GM23338 (cell line): Measurements from ENCODE around the gene RAB44. TPM values are rescaled to one million over a fixed set of nuclear protein-coding genes. Genes with fewer than 3 reads are reported as not detected.

Experiments
- ATAC-seq: fragments of 200-7000 bp; cut with Tn5 transposase; 3 replicates; pipeline ENCODE4 v1.9.1; 2020
- DNase-seq: peaks from one replicate; pipeline ENCODE4 v3.0.0-alpha.2; 2015; ENCODE audit warnings: low spot score
- H2AFZ ChIP-seq: fragments of 200-600 bp; sonication (generic); 2 replicates; pipeline ENCODE4 v1.8.0; 2016; ENCODE audit warnings: antibody characterized with exemption, mild to moderate bottlenecking, moderate library complexity
- H3F3A ChIP-seq: fragments of 200-600 bp; sonication (generic); replicated peaks from 2 replicates; pipeline ENCODE4 v1.8.0; 2017; ENCODE audit warnings: antibody characterized with exemption, mixed run types, low read depth
- H3K27ac ChIP-seq: fragments of 200-600 bp; sonication (generic); 2 replicates; pipeline ENCODE4 v1.6.1; 2016; ENCODE audit warnings: low read depth
- H3K27me3 ChIP-seq: fragments of 200-600 bp; sonication (generic); 2 replicates; pipeline ENCODE4 v1.8.0; 2016; ENCODE audit warnings: mild to moderate bottlenecking, mixed run types, moderate library complexity; ENCODE audit not compliant: insufficient read depth
- H3K36me3 ChIP-seq: fragments of 200-600 bp; sonication (generic); 2 replicates; pipeline ENCODE4 v1.8.0; 2016; ENCODE audit warnings: mild to moderate bottlenecking; ENCODE audit not compliant: insufficient read depth
- H3K4me1 ChIP-seq: fragments of 200-600 bp; sonication (generic); 2 replicates; pipeline ENCODE4 v1.8.0; 2016; ENCODE audit warnings: mild to moderate bottlenecking, moderate library complexity; ENCODE audit not compliant: insufficient read depth
- H3K4me2 ChIP-seq: fragments of 200-600 bp; sonication (generic); 2 replicates; pipeline ENCODE4 v1.7.1; 2017; ENCODE audit warnings: mixed run types
- H3K4me3 ChIP-seq: fragments of 200-600 bp; sonication (generic); 2 replicates; pipeline ENCODE4 v1.6.1; 2016; ENCODE audit warnings: mixed run types
- H3K79me2 ChIP-seq: fragments of 200-600 bp; sonication (generic); replicated peaks from 2 replicates; pipeline ENCODE4 v1.8.0; 2017; ENCODE audit warnings: mild to moderate bottlenecking; ENCODE audit not compliant: insufficient read depth
- H3K9me2 ChIP-seq: fragments of 200-600 bp; sonication (generic); 2 replicates; pipeline ENCODE4 v1.8.0; 2017; ENCODE audit not compliant: insufficient read depth
- H4K20me1 ChIP-seq: fragments of 200-600 bp; sonication (generic); replicated peaks from 2 replicates; pipeline ENCODE4 v1.8.0; 2017; ENCODE audit warnings: mild to moderate bottlenecking; ENCODE audit not compliant: insufficient read depth
- H3K27ac Mint-ChIP-seq: 2 replicates; pipeline ENCODE4 v1.8.0; 2020; ENCODE audit warnings: inconsistent platforms, mild to moderate bottlenecking, moderate library complexity, mixed read lengths
- H3K27me3 Mint-ChIP-seq: 3 replicates; pipeline ENCODE4 v1.8.0; 2022; ENCODE audit warnings: low read depth, mild to moderate bottlenecking, moderate library complexity, mixed read lengths, inconsistent platforms; ENCODE audit not compliant: insufficient read depth, poor library complexity
- H3K36me3 Mint-ChIP-seq: 3 replicates; pipeline ENCODE4 v1.8.0; 2021; ENCODE audit warnings: low read depth, mild to moderate bottlenecking, inconsistent platforms, moderate library complexity, mixed read lengths
- H3K4me1 Mint-ChIP-seq: 3 replicates; pipeline ENCODE4 v1.8.0; 2020; ENCODE audit warnings: mild to moderate bottlenecking, inconsistent platforms, mixed read lengths
- H3K4me3 Mint-ChIP-seq: 3 replicates; pipeline ENCODE4 v1.8.0; 2021; ENCODE audit warnings: moderate library complexity, mild to moderate bottlenecking, inconsistent platforms, mixed read lengths
- H3K9me3 Mint-ChIP-seq: 3 replicates; pipeline ENCODE4 v1.8.0; 2020; ENCODE audit warnings: moderate library complexity, mild to moderate bottlenecking, inconsistent platforms, mixed read lengths
- CREB1 ChIP-seq: fragments of 250-450 bp; sonication (Bioruptor Pico); IDR thresholded peaks from 2 replicates; pipeline ENCODE4 v1.5.0; 2020; ENCODE audit warnings: low read depth, mild to moderate bottlenecking, moderate library complexity
- CTCF ChIP-seq, 2 experiments: fragments of 200-600 bp in 1 of 2; sonication (generic) in 1 of 2; conservative IDR thresholded peaks; 2 replicates each; pipeline versions ENCODE4 v1.5.1 to v1.6.1; 2016 to 2017; ENCODE audit warnings: antibody characterized with exemption in 2 of 2, low read depth in 2 of 2, mild to moderate bottlenecking in 2 of 2, moderate library complexity in 1 of 2
- ETS1 ChIP-seq: IDR thresholded peaks from 2 replicates; pipeline ENCODE4 v1.6.1; 2016; ENCODE audit warnings: antibody characterized with exemption
- EZH2 ChIP-seq: fragments of 200-600 bp; sonication (generic); IDR thresholded peaks from one replicate; pipeline ENCODE4 v1.8.0; 2017; ENCODE audit warnings: antibody characterized with exemption, mild to moderate bottlenecking, low read depth; ENCODE audit not compliant: unreplicated experiment
- EZH2phosphoT487 ChIP-seq: fragments of 200-600 bp; sonication (generic); IDR thresholded peaks from one replicate; pipeline ENCODE4 v1.8.1; 2018; ENCODE audit warnings: antibody characterized with exemption; ENCODE audit not compliant: unreplicated experiment
- JUNB ChIP-seq: IDR thresholded peaks from one replicate; pipeline ENCODE4 v1.6.1; 2016; ENCODE audit warnings: antibody characterized with exemption; ENCODE audit not compliant: unreplicated experiment
- POLR2AphosphoS5 ChIP-seq: IDR thresholded peaks from 2 replicates; pipeline ENCODE4 v1.6.1; 2016; ENCODE audit warnings: antibody characterized with exemption, low read depth
- STAT1 ChIP-seq: IDR thresholded peaks from one replicate; pipeline ENCODE4 v1.6.1; 2016; ENCODE audit warnings: antibody characterized with exemption; ENCODE audit not compliant: unreplicated experiment
- ZNF114 ChIP-seq: fragments of 250-450 bp; sonication (Bioruptor Pico); IDR thresholded peaks from 2 replicates; pipeline ENCODE4 v1.5.0; 2020; ENCODE audit warnings: mild to moderate bottlenecking, moderate library complexity
- ZNF462 ChIP-seq: fragments of 250-450 bp; sonication (Bioruptor Pico); IDR thresholded peaks from 2 replicates; pipeline ENCODE4 v1.5.0; 2020; ENCODE audit warnings: mild to moderate bottlenecking, moderate library complexity
- polyA plus RNA-seq: library from polyadenylated mRNA; unstranded; fragments of >200 nt; fragmentation: Nextera tagmentation; extraction: Ambion mirVana; gene quantifications from 2 replicates; pipeline ENCODE4 v1.2.1, GENCODE V29; 2016
- total RNA-seq: library from RNA; depleted of rRNA; stranded (reverse); fragments of >200 nt; shearing (Covaris generic); gene quantifications from 2 replicates; pipeline ENCODE4 v1.2.3, GENCODE V29; 2014

The RAB44 gene
- total and polyA plus RNA-seq, 2 experiments from 2014 or later: not detected

GRCh38 chr6:36745283-36745682 lies 47.7 kb downstream of the RAB44 start (continued):
- TF ChIP-seq POLR2AphosphoS5 (no peak), ETS1 (no peak)

- H3K27me3 Mint-ChIP-seq: peaks cover 18% of the 10 kb centered on the region
- H3K36me3 Mint-ChIP-seq: no peaks in the 10 kb centered on the region
- no peaks in the 10 kb centered on the region for H3K27me3 ChIP-seq
- peaks cover 11% of the 10 kb centered on the region; the same call in 2 of the 3 replicates for H3K9me3 Mint-ChIP-seq
- H3K36me3 ChIP-seq: no peaks in the 10 kb centered on the region
- H3K4me1 Mint-ChIP-seq: peaks cover 6% of the 10 kb centered on the region; the same call in 2 of the 3 replicates
- H2AFZ ChIP-seq: no peak overlapping the region
- DNase-seq (no peak), ATAC-seq (no peak)
- no peak overlapping the region for H3K27ac ChIP-seq
- H4K20me1 ChIP-seq: no peaks in the 10 kb centered on the region
- H3F3A ChIP-seq: no peaks in the 10 kb centered on the region
- H3K9me2 ChIP-seq: no peaks in the 10 kb centered on the region
- H3K4me3 Mint-ChIP-seq: no peak overlapping the region
- no peak overlapping the region for H3K4me3 ChIP-seq
- no peak overlapping the region for H3K27ac Mint-ChIP-seq
- H3K79me2 ChIP-seq: no peaks in the 10 kb centered on the region
- no peak overlapping the region for H3K4me2 ChIP-seq
- H3K4me1 ChIP-seq: no peaks in the 10 kb centered on the region
- TF ChIP-seq POLR2AphosphoS5: no peak
- no peak for TF ChIP-seq ZNF114 (CRISPR knock-in tag)
- no peak for TF ChIP-seq JUNB
- no peak for TF ChIP-seq EZH2phosphoT487
- TF ChIP-seq CREB1 (CRISPR knock-in tag): no peak
- no peak for TF ChIP-seq ETS1
- TF ChIP-seq ZNF462: no peak
- TF ChIP-seq STAT1: no peak
- no peak for TF ChIP-seq EZH2
- TF ChIP-seq CTCF (conservative IDR thresholded peaks at IDR 0.05; ENCODE audit: low read depth in 2 of 2): no peak
Measured at GRCh38 chr6:36745836-36746235, 48.2 kb downstream of the RAB44 start.
